Occipital lobe (tissue), 2 donors: ENCODE results near the gene LYZL1. TPM values are rescaled to one million over a fixed set of nuclear protein-coding genes. Genes with fewer than 3 reads are reported as not detected.
"Not testable (repeated sequence)": the region's sequence is repeated elsewhere in the genome, so short reads cannot be mapped to it uniquely, and the experiment has no call there.

ENCODE experiments used
- DNase-seq: peaks from one replicate; lab custom pipeline; 2025; lab: John Stamatoyannopoulos, UW
- total RNA-seq: library from RNA; depleted of rRNA; stranded (reverse); fragments of >200 nt; gene quantifications from one replicate; pipeline ENCODE4 v1.2.3, GENCODE V29; 2014

LYZL1 gene
- total RNA-seq, 1 donor from 2014 or later, result not detected

- no peak for DNase-seq
Measured at GRCh38 chr10:29304995-29305335, 16.1 kb downstream of the LYZL1 start.

GRCh38 chr10:29306688-29307087, 17.8 kb downstream of the LYZL1 start:
- no peak for DNase-seq

GRCh38 chr10:29308142-29308541, 19.3 kb downstream of the LYZL1 start:
- not testable (repeated sequence) for DNase-seq

- DNase-seq, result no peak
Measured at GRCh38 chr10:29309465-29309864, 20.6 kb downstream of the LYZL1 start.

GRCh38 chr10:29310463-29310862, 21.6 kb downstream of the LYZL1 start:
- not testable (repeated sequence) for DNase-seq

GRCh38 chr10:29313071-29313470, 24.2 kb downstream of the LYZL1 start:
- DNase-seq, result no peak

- DNase-seq, result no peak
Measured at GRCh38 chr10:29314726-29315125, 25.9 kb downstream of the LYZL1 start.

- DNase-seq, result no peak
Measured at GRCh38 chr10:29315814-29316213, 26.9 kb downstream of the LYZL1 start.

- DNase-seq, result no peak
Measured at GRCh38 chr10:29316308-29317026, 27.6 kb downstream of the LYZL1 start.

- no peak for DNase-seq
Measured at GRCh38 chr10:29317027-29317420, 28.2 kb downstream of the LYZL1 start.

GRCh38 chr10:29317423-29318021, 28.7 kb downstream of the LYZL1 start:
- DNase-seq, result no peak

GRCh38 chr10:29318141-29319071, 29.5 kb downstream of the LYZL1 start:
- DNase-seq, result not testable (repeated sequence)

GRCh38 chr10:29319205-29319781, 30.4 kb downstream of the LYZL1 start:
- DNase-seq, result no peak

- not testable (repeated sequence) for DNase-seq
Measured at GRCh38 chr10:29320680-29321121, 31.8 kb downstream of the LYZL1 start.

- DNase-seq, result no peak
Measured at GRCh38 chr10:29321656-29322055, 32.8 kb downstream of the LYZL1 start.

GRCh38 chr10:29322918-29323317, 34.0 kb downstream of the LYZL1 start:
- DNase-seq, result no peak

GRCh38 chr10:29323367-29323766, 34.5 kb downstream of the LYZL1 start:
- no peak for DNase-seq

- no peak for DNase-seq
Measured at GRCh38 chr10:29324220-29324841, 35.5 kb downstream of the LYZL1 start.

- no peak for DNase-seq
Measured at GRCh38 chr10:29326299-29326698, 37.4 kb downstream of the LYZL1 start.

- no peak for DNase-seq
Measured at GRCh38 chr10:29326886-29327745, 38.2 kb downstream of the LYZL1 start.
